Nephron progenitor cell (in vitro differentiated cells): ENCODE measurements around the gene CLK3.

ENCODE experiments used
- DNase-seq: peaks from one replicate; pipeline ENCODE4 v3.0.0; 2021
- H3K27ac Mint-ChIP-seq: 2 replicates; pipeline ENCODE4 v1.8.0; 2021; ENCODE audit warnings: mild to moderate bottlenecking, moderate library complexity, mixed read lengths
- H3K27me3 Mint-ChIP-seq: 2 replicates; pipeline ENCODE4 v1.8.0; 2021; ENCODE audit warnings: mild to moderate bottlenecking, low read depth, mixed read lengths; ENCODE audit not compliant: poor library complexity
- H3K36me3 Mint-ChIP-seq: 2 replicates; pipeline ENCODE4 v1.8.0; 2021; ENCODE audit warnings: low read depth, mixed read lengths
- H3K4me1 Mint-ChIP-seq: 2 replicates; pipeline ENCODE4 v1.8.0; 2021; ENCODE audit warnings: mixed read lengths
- H3K4me3 Mint-ChIP-seq: 2 replicates; pipeline ENCODE4 v1.8.0; 2021; ENCODE audit warnings: mild to moderate bottlenecking, moderate library complexity, mixed read lengths
- H3K9me3 Mint-ChIP-seq: 2 replicates; pipeline ENCODE4 v1.8.0; 2021; ENCODE audit warnings: mild to moderate bottlenecking, moderate library complexity, mixed read lengths
- CTCF ChIP-seq: fragments of 200-600 bp; sonication (generic); IDR thresholded peaks from 2 replicates; pipeline ENCODE4 v1.5.0; 2021; ENCODE audit warnings: antibody characterized with exemption

The CLK3 gene

GRCh38 chr15:74578496-74578994, 37.1 kb upstream of the CLK3 start:
- Mint-ChIP-seq H3K27me3 (peaks cover 8% of the 10 kb centered on the region), H3K36me3 (peaks cover 73% of the 10 kb centered on the region), H3K9me3 (no peaks in the 10 kb centered on the region), H3K27ac (peak overlapping the region; percentile 52), H3K4me1 (peaks cover 61% of the 10 kb centered on the region), H3K4me3 (no peak overlapping the region)
- no peak for DNase-seq
- TF ChIP-seq CTCF: no peak

DNA sequence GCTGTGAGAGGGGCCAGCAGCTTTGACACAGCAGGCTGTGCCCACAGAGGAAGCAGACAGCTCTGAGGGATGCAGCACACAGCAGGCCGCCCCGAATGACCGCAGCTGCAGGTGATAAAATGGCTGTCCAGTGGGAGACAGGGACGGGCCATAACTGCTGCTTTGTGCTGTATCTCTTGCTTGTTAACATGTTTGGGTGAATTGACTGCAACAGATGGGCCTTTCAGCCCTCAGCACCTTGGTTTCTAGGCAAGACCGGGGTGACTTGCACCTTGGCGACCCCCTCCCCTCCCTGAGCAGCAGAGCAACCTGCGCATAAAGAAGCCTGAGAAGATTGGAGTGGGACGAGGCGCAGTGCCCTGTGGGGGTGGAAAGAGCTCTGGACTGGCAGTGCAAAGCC, 36.6 kb upstream of the CLK3 start:
- no peak for DNase-seq
- Mint-ChIP-seq H3K4me3 (no peak overlapping the region), H3K27me3 (peaks cover 8% of the 10 kb centered on the region), H3K27ac (peak overlapping the region; percentile 52), H3K4me1 (peaks cover 64% of the 10 kb centered on the region), H3K9me3 (no peaks in the 10 kb centered on the region), H3K36me3 (peaks cover 69% of the 10 kb centered on the region)
- TF ChIP-seq CTCF: no peak

GRCh38 chr15:74580538-74581350, 34.9 kb upstream of the CLK3 start:
- H3K27ac Mint-ChIP-seq: peak overlapping the region; percentile 78
- H3K4me3 Mint-ChIP-seq: no peak overlapping the region
- peaks cover 10% of the 10 kb centered on the region for H3K27me3 Mint-ChIP-seq
- DNase-seq: no peak
- no peaks in the 10 kb centered on the region for H3K9me3 Mint-ChIP-seq
- peaks cover 56% of the 10 kb centered on the region for H3K36me3 Mint-ChIP-seq
- TF ChIP-seq CTCF: no peak
- peaks cover 68% of the 10 kb centered on the region for H3K4me1 Mint-ChIP-seq

DNA sequence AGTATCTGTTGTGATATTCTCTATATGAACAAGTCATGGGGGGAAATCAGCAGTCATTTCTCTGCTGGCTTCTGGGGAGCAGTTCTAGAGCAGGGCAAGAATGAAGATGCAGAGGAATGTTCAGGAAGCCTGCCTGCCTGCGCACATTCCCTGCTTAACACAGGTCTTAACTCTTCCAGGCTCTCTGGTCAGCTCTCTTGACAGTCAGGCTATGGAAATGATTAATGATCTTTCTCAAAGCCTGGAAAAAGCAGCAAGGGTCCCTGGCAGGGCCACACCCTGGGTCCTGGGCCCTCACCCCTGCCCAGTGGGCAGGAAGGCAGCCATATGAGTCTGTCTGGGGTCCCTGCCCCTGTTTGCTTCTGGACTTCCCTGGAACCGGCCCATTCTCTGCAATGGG, 31.4 kb upstream of the CLK3 start:
- H3K36me3 Mint-ChIP-seq: peaks cover 43% of the 10 kb centered on the region

GRCh38 chr15:74584779-74585178, 30.9 kb upstream of the CLK3 start:
- no peaks in the 10 kb centered on the region for H3K9me3 Mint-ChIP-seq
- peaks cover 7% of the 10 kb centered on the region for H3K27me3 Mint-ChIP-seq
- no peak for TF ChIP-seq CTCF
- peak overlapping the region; percentile 97 for H3K27ac Mint-ChIP-seq
- peak; percentile 52 for DNase-seq
- H3K4me1 Mint-ChIP-seq: peaks cover 92% of the 10 kb centered on the region
- H3K36me3 Mint-ChIP-seq: peaks cover 41% of the 10 kb centered on the region
- peak overlapping the region; percentile 64 for H3K4me3 Mint-ChIP-seq

More for the DNA sequence above, 31.4 kb upstream of the CLK3 start:
- Mint-ChIP-seq H3K27ac (peak overlapping the region; percentile 97), H3K9me3 (no peaks in the 10 kb centered on the region), H3K27me3 (peaks cover 7% of the 10 kb centered on the region), H3K4me3 (peak overlapping the region; percentile 64), H3K4me1 (peaks cover 92% of the 10 kb centered on the region)
- TF ChIP-seq CTCF: no peak
- DNase-seq: no peak

- H3K36me3 Mint-ChIP-seq: peaks cover 43% of the 10 kb centered on the region
- peak overlapping the region; percentile 97 for H3K27ac Mint-ChIP-seq
- H3K27me3 Mint-ChIP-seq: peaks cover 7% of the 10 kb centered on the region
- no peak overlapping the region for H3K4me3 Mint-ChIP-seq
- H3K9me3 Mint-ChIP-seq: no peaks in the 10 kb centered on the region
- H3K4me1 Mint-ChIP-seq: peaks cover 95% of the 10 kb centered on the region
- no peak for TF ChIP-seq CTCF
- DNase-seq: no peak
Observed at GRCh38 chr15:74585191-74585590, 30.4 kb upstream of the CLK3 start.
